ENCODE data around the gene ANKRD63.

The ANKRD63 gene

GRCh38 chr15:40282869-40283614 is at the start of gene ANKRD63:
Gene ANKRD63, minus strand, starts transcription at chr15:40283064. Its CDS starts 478 bp downstream, at chr15:40282586.
- DNase-seq: no peak

GRCh38 chr15:40332113-40332781 is 49.4 kb upstream of the ANKRD63 start:
- no peak for DNase-seq

GRCh38 chr15:40331637-40332036 is 48.8 kb upstream of the ANKRD63 start:
- no peak for DNase-seq

DNA sequence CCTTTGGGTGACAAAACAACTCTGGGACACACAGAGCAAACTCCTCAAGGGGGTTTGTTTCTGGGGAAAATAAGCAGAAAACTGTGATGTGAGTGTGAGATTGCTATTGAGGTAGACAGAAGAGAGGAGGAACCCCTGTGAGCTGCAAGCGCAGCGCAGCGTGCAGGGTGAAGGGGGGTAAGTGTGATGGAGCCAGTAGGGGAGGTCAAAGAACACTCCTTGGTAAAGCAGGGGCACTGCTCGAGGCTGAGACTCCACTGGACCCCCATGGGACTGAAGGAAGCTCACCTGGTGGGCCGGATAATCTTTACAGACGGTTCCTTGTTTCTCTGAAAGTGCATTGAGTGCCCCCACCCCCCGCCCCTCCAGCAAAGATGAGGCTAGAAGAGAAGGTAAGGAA is 48.2 kb upstream of the ANKRD63 start:
- DNase-seq: no peak

GRCh38 chr15:40330368-40330836 is 47.5 kb upstream of the ANKRD63 start:
- peak; percentile 65 for DNase-seq

DNA sequence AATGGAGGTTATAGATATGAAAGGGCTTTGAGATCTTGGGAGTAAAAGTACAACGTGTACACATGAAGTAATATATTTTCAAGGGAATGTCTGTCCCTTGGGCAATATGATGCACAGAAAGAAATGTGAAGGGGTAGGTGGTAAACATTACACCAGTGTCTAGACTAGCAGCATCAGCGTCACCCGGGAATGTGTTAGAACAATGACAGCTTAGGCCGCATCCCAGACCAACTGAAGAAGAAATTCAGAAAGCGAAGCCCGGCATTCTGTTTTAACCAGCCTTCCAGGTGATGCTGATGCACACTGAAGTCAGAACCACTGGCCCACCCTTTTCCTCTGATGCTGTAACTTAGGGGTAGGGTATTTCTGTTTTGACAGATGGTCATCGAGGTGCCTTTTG is 46.9 kb upstream of the ANKRD63 start:
- DNase-seq: no peak

DNA sequence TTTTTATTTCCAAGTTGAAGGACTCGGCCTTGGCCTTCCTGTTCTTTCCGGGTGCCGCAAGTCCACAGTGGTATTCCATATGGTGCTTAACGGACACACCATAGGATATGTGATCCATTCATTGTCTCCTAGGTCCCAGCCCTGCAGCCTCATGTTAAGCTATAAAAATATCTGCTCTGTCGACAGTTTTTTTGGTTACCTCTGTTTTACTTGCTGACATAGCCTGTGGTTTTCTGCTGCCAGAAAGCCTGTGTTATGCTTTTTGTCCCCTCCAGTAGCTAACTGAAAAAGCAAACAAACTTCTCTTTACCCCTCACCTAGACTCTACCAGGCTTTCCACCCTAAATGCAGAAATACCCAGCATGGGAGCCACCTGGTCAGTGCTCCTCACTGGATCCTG is 45.9 kb upstream of the ANKRD63 start:
- no peak for DNase-seq

GRCh38 chr15:40328176-40328575 is 45.3 kb upstream of the ANKRD63 start:
- DNase-seq: no peak

GRCh38 chr15:40327457-40327856 is 44.6 kb upstream of the ANKRD63 start:
- no peak for DNase-seq

GRCh38 chr15:40325700-40326099 is 42.8 kb upstream of the ANKRD63 start:
- DNase-seq: no peak

DNA sequence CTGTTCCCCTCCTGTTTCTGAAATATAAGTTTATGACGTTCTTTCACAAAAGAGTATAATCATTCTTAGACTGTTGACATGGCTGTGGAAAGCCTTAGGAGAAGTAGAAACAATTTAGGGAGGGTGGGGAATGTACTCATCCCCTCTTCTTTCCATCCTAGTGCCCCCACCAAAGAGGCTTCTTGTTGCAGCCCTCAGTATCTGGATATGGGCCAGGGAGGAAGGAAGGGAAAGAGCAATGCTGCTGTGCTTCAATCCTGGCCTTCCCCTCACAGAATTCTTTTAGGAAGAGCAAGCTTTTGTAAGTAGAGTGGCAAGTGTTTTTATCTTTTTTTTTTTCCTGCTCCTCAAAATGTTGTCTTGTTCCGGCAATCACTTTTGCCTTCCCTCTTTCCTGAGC is 42.3 kb upstream of the ANKRD63 start:
- DNase-seq: no peak

DNA sequence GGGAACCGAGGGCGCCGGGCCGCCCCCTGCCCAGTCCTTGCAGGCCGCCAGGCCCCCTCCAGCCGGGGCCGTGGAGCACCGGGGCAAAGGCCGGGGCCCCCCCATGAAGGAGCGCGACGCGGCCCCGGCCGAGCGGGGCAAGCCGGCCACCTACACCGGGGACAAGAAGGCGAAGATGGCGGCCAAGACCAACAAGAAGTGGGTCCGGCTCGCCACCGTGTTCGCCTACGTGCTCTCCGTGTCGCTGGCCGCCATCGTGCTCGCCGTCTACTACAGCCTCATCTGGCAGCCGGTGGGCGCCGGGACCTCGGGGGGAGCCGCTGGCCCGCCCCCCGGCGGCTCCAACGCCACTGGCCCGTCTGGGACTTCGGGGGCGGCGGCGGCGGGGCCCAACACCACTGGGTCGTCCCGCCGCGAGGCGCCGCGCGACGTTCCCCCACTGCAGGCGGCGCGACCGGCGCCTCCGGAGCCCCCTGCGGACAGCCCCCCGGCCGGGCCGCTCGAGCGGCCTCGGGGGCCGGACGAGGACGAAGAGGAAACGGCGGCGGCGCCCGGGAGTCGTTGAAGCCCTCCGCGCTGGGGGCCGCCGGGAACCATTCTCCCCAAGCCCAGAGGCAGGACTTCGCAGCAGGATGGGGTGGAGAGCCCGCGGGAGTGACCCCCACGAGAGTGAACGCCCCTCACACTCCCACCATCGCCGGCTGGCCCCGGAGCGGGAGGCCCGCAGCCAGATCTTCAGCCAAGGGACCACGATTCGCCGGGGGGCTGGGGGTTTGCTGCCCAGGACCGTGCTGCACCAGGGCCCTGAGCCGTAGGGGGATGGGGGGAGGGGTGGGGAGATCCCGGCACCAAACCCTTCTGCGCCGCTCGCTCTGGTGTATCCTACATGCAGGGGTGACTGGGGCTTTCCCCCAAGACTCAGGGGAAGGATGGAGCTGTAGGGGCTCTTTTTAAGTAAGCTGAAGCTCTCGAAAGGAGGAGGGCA is 41.4 kb upstream of the ANKRD63 start:
- DNase-seq: no peak

DNA sequence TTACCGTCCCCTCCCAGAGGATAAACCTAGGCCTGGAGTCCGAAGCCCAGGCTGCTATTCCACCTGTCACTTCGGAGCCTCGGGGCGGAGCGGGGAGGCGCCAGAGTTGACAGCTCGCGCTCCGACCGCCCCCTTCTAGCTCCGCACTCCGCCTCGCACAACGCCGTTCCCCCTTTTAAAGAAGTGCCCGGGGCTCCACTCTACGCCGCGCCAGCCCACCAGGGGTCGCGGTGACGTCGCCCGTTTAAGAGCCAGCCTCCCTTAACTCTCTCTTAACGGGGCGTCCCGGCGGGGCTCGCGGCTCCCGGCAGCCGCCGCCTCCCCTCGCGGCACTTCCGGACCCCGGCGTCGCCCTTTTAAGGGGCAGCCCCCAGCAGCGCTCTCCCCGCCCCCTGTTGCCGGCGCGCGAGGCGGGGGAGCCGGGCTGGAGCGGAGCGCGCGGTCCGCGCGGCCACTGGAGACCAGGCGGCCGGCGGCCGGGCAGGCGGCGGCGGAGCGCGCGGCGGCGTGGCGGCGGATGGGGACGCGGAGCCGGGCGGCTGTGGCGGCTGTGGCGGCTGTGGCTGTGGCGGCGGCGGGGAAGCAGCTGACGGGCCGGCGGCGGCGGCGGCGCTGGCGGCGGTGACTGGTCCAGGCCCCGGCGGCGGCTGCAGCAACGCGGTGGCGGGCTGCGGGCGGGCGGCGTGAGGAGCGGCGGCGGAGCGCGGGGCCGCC is 40.5 kb upstream of the ANKRD63 start, which contains the start of gene INAFM2:
Gene INAFM2 (plus strand): TSS at position 454 of the 714 bp plus-strand sequence. CDS start 364 bp downstream, outside the sequence.
- DNase-seq: peak; percentile 89

DNA sequence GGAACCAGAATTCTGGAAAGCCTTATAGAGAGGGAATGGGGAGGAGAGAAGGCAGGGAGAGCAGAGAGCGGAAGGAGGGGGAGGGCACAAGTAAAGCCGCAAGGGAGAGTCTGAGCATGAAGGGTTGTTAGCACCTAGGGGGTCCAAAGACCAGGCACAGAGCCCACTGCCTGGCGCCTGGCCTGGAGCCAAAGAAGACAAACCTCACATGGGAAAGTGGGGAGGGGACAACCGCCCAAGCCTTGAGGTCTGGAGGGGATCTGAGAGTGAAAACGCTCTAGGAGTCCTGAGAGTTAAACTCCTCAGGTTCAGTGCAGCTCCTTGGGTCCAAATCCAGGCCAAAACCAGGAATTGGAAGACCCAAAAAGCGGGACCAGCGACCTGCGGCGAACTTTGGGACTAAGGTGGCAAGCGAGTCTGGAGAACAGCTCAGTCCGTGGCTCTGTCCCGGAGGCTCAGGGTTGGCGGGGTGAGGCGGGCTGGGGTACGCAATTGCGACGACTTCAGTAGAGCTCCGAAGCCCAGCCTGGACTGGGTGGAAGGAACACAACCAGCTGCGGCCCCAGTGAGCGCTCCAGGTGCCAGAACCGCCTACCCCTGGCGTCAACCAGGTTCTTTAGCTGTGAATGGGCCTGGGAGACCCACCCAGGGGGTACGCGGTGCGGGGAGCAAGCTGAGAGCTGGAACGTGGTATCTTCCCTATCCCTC is 39.8 kb upstream of the ANKRD63 start:
- DNase-seq: no peak

- peak; percentile 36 for DNase-seq
These were observed 38.1 kb upstream of the ANKRD63 start for GRCh38 chr15:40320931-40321371.

GRCh38 chr15:40320409-40320808 is 37.5 kb upstream of the ANKRD63 start:
- DNase-seq: no peak

- DNase-seq: no peak
These were observed 34.7 kb upstream of the ANKRD63 start for GRCh38 chr15:40317580-40317979.

- no peak for DNase-seq
These were observed 34.1 kb upstream of the ANKRD63 start for GRCh38 chr15:40316931-40317330.

- no peak for DNase-seq
These were observed 31.9 kb upstream of the ANKRD63 start for GRCh38 chr15:40314723-40315276.

DNA sequence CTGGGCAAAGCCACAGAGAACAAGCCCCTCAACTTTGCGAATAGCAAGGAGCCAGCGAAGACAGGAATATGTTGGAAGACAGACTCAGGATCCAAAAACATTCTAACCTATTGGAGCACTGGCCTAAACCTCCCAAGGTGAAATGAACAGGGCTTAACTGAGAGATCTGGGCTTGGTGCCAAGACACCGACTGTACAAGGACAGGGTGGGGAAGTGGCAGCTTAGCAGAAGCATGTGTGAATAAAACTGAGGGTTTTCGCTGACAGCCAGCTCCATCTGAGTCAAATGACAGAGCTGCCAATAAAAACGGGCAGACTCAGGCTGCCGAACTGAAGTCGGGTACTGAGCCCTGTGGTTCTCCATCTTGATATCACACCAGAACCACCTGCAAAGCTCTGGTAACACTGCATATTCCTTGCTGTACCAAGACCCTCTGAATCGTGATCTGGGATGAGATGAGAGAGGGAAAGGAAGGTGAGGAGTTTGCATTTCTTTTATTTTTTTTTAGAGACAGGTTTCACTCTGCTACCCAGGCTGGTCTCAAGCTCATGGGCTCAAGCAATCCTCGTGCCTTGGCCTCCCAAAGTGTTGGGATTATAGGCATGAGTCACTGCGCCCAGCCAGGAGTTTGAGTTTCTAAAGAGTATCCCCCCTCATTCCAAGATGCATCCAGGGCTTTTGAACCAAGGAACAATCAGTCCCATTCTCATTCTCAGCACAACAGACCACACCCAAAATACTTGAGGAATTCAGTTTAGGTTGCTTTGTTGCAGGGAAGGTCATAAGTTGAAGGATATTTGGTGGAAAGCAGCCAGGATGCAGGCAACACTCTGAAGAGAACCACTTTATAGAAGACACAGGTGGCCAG is 30.9 kb upstream of the ANKRD63 start:
- DNase-seq: peak; percentile 60
